ENCODE measurements around the gene AAGAB.
"Not testable (repeated sequence)": the region's sequence is repeated elsewhere in the genome, so short reads cannot be mapped to it uniquely, and the experiment has no call there.

Gene AAGAB

GRCh38 chr15:67253549-67254237, 768 bp downstream of the AAGAB start:
- no peak for FAIRE-seq

GRCh38 chr15:67253101-67253500, 1.4 kb downstream of the AAGAB start:
- FAIRE-seq (no peak), DNase-seq (ENCODE audit: insufficient read length, low spot score) (no peak)
- TF ChIP-seq POLR2AphosphoS5 (IDR thresholded peaks at IDR 0.05; ENCODE audit: low read depth, low read length) (no peak), TAF1 (IDR thresholded peaks at IDR 0.05; ENCODE audit: low read depth, low read length) (no peak), POLR2A (IDR thresholded peaks at IDR 0.05; ENCODE audit: low read depth, low read length) (no peak), POU2F2 (IDR thresholded peaks at IDR 0.05; ENCODE audit: low read depth, low read length) (no peak), SPI1 (IDR thresholded peaks at IDR 0.05; ENCODE audit: low read depth, low read length) (no peak), PAX5 (IDR thresholded peaks at IDR 0.05; ENCODE audit: insufficient read depth, low read length, severe bottlenecking) (no peak)

More at GRCh38 chr15:67253549-67254237, 768 bp downstream of the AAGAB start:
- TF ChIP-seq POLR2AphosphoS5 (IDR thresholded peaks at IDR 0.05; ENCODE audit: low read depth, low read length) = no peak
- no peak for TF ChIP-seq TAF1 (IDR thresholded peaks at IDR 0.05; ENCODE audit: low read depth, low read length)
- no peak for TF ChIP-seq POLR2A (IDR thresholded peaks at IDR 0.05; ENCODE audit: low read depth, low read length)
- TF ChIP-seq POU2F2 (IDR thresholded peaks at IDR 0.05; ENCODE audit: low read depth, low read length) = no peak
- no peak for TF ChIP-seq SPI1 (IDR thresholded peaks at IDR 0.05; ENCODE audit: low read depth, low read length)
- no peak for TF ChIP-seq PAX5 (IDR thresholded peaks at IDR 0.05; ENCODE audit: insufficient read depth, low read length, severe bottlenecking)
- DNase-seq (ENCODE audit: insufficient read length, low spot score) = no peak

GRCh38 chr15:67251318-67251717, 3.1 kb downstream of the AAGAB start:
- no peak for DNase-seq (ENCODE audit: insufficient read length, low spot score)
- TF ChIP-seq POU2F2 (IDR thresholded peaks at IDR 0.05; ENCODE audit: low read depth, low read length) (no peak), POLR2AphosphoS5 (IDR thresholded peaks at IDR 0.05; ENCODE audit: low read depth, low read length) (no peak), TAF1 (IDR thresholded peaks at IDR 0.05; ENCODE audit: low read depth, low read length) (no peak), PAX5 (IDR thresholded peaks at IDR 0.05; ENCODE audit: insufficient read depth, low read length, severe bottlenecking) (no peak), POLR2A (IDR thresholded peaks at IDR 0.05; ENCODE audit: low read depth, low read length) (no peak)
- no peak for FAIRE-seq

DNA sequence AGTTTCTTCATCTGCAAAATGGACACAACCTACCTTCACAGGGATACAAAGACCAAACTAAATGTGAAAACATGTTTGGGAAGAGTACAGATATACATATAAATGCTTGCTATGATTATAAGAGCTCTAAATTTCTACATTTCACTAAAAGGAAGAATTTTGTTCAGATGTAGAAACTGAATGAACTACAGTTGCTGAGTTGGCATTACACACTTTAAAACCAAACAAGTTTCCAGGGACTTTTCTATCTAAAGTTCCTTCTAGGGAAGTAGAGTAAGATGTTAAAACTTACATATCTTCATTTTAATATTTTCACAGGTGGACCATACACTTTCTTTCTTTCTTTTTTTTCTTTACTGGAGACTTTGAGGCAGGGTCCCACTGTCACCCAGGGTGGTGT, 4.6 kb downstream of the AAGAB start:
- DNase-seq (ENCODE audit: insufficient read length, low spot score) = no peak
- no peak for FAIRE-seq
- TF ChIP-seq POLR2AphosphoS5 (IDR thresholded peaks at IDR 0.05; ENCODE audit: low read depth, low read length) (no peak), TAF1 (IDR thresholded peaks at IDR 0.05; ENCODE audit: low read depth, low read length) (no peak), SPI1 (IDR thresholded peaks at IDR 0.05; ENCODE audit: low read depth, low read length) (no peak), POU2F2 (IDR thresholded peaks at IDR 0.05; ENCODE audit: low read depth, low read length) (no peak), POLR2A (IDR thresholded peaks at IDR 0.05; ENCODE audit: low read depth, low read length) (no peak)

GRCh38 chr15:67248011-67248505, 6.4 kb downstream of the AAGAB start:
- FAIRE-seq (no peak), DNase-seq (ENCODE audit: insufficient read length, low spot score) (no peak)
- TF ChIP-seq TAF1 (IDR thresholded peaks at IDR 0.05; ENCODE audit: low read depth, low read length) (no peak), POLR2AphosphoS5 (IDR thresholded peaks at IDR 0.05; ENCODE audit: low read depth, low read length) (no peak), POLR2A (IDR thresholded peaks at IDR 0.05; ENCODE audit: low read depth, low read length) (no peak), PAX5 (IDR thresholded peaks at IDR 0.05; ENCODE audit: insufficient read depth, low read length, severe bottlenecking) (no peak), SPI1 (IDR thresholded peaks at IDR 0.05; ENCODE audit: low read depth, low read length) (no peak), POU2F2 (IDR thresholded peaks at IDR 0.05; ENCODE audit: low read depth, low read length) (no peak)

- not testable (repeated sequence) for DNase-seq (ENCODE audit: insufficient read length, low spot score); FAIRE-seq
Measured at GRCh38 chr15:67246606-67247005, 7.9 kb downstream of the AAGAB start.

DNA sequence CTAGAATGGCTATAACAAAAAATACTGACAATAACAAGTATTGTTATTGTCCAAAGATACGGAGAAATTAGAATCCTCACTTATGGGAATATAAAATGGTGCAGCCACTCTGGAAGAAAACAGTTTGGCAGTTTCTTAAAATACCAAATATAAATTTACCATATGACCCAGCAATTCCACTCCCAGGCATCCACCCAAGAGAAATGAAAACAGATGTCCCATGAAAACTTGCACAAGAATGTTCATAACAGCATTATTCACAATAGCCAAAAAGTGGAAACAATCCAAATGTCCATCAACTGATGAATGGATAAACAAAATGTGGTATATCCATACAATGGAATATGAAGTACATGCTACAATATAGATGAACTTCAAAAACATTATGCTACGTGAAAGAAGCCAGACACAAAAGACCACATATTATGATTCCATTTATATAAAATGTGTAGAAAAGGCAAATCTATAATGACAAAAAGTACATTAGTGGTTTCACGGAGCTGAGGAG, 9.4 kb downstream of the AAGAB start:
- no peak for FAIRE-seq
- TF ChIP-seq PAX5 (IDR thresholded peaks at IDR 0.05; ENCODE audit: insufficient read depth, low read length, severe bottlenecking) (no peak), SPI1 (IDR thresholded peaks at IDR 0.05; ENCODE audit: low read depth, low read length) (no peak), POU2F2 (IDR thresholded peaks at IDR 0.05; ENCODE audit: low read depth, low read length) (no peak)
- no peak for DNase-seq (ENCODE audit: insufficient read length, low spot score)

- DNase-seq (ENCODE audit: insufficient read length, low spot score) (no peak), FAIRE-seq (peak; percentile 41)
- no peak for TF ChIP-seq POLR2A (IDR thresholded peaks at IDR 0.05; ENCODE audit: low read depth, low read length)
- no peak for TF ChIP-seq POLR2AphosphoS5 (IDR thresholded peaks at IDR 0.05; ENCODE audit: low read depth, low read length)
- no peak for TF ChIP-seq PAX5 (IDR thresholded peaks at IDR 0.05; ENCODE audit: insufficient read depth, low read length, severe bottlenecking)
- no peak for TF ChIP-seq POU2F2 (IDR thresholded peaks at IDR 0.05; ENCODE audit: low read depth, low read length)
- no peak for TF ChIP-seq SPI1 (IDR thresholded peaks at IDR 0.05; ENCODE audit: low read depth, low read length)
- TF ChIP-seq TAF1 (IDR thresholded peaks at IDR 0.05; ENCODE audit: low read depth, low read length) = no peak
Measured at GRCh38 chr15:67242708-67243111, 11.8 kb downstream of the AAGAB start.

- peak; percentile 79 for FAIRE-seq
- DNase-seq (ENCODE audit: insufficient read length, low spot score) = peak; percentile 47
Measured at GRCh38 chr15:67241132-67241855, 13.2 kb downstream of the AAGAB start.

More at GRCh38 chr15:67241132-67241855, 13.2 kb downstream of the AAGAB start:
- TF ChIP-seq POLR2A (IDR thresholded peaks at IDR 0.05; ENCODE audit: low read depth, low read length) (no peak), TAF1 (IDR thresholded peaks at IDR 0.05; ENCODE audit: low read depth, low read length) (no peak), SPI1 (IDR thresholded peaks at IDR 0.05; ENCODE audit: low read depth, low read length) (peak; percentile 75), POU2F2 (IDR thresholded peaks at IDR 0.05; ENCODE audit: low read depth, low read length) (peak; percentile 86), POLR2AphosphoS5 (IDR thresholded peaks at IDR 0.05; ENCODE audit: low read depth, low read length) (no peak)

Measured in GM12891 (cell line).